Subcutaneous adipose tissue (tissue), 4 donors: Measurements from ENCODE around the gene KRT24. TPM values are rescaled to one million over a fixed set of nuclear protein-coding genes. Genes with fewer than 3 reads are reported as not detected.

Experiments used
- CTCF ChIP-seq: fragments of 450-650 bp; IDR thresholded peaks from one replicate; pipeline ENCODE4 v1.5.1; 2016; ENCODE audit warnings: low read depth, mild to moderate bottlenecking, control low read depth, antibody characterized with exemption, moderate library complexity
- total RNA-seq, 4 donors: library from RNA; depleted of rRNA; stranded (reverse); fragments of >200 nt; gene quantifications; one replicate each; pipeline ENCODE4 v1.1.0, GENCODE V29; 2016

Gene KRT24
- total RNA-seq, 4 donors from 2014 or later, result not detected

GRCh38 chr17:40714473-40714872 is 10.9 kb upstream of the KRT24 start:
- no peak for TF ChIP-seq CTCF

GRCh38 chr17:40707745-40708144 is 4.2 kb upstream of the KRT24 start:
- TF ChIP-seq CTCF, result no peak

GRCh38 chr17:40705584-40705983 is 2.0 kb upstream of the KRT24 start:
- TF ChIP-seq CTCF, result no peak

GRCh38 chr17:40702271-40702670 is 1.3 kb downstream of the KRT24 start:
- no peak for TF ChIP-seq CTCF

- no peak for TF ChIP-seq CTCF
These were observed 3.7 kb downstream of the KRT24 start for GRCh38 chr17:40699853-40700252.

- TF ChIP-seq CTCF, result no peak
These were observed 4.2 kb downstream of the KRT24 start for GRCh38 chr17:40699371-40699770.

GRCh38 chr17:40697297-40697696 is 6.3 kb downstream of the KRT24 start:
- no peak for TF ChIP-seq CTCF
